Measurements from ENCODE around the gene PROX2. TPM values are rescaled to one million over a fixed set of nuclear protein-coding genes. Genes with fewer than 3 reads are reported as not detected.

PROX2 gene
- polyA plus RNA-seq, 3 donors: 0.03 TPM; not detected in 2

- Histone ChIP-seq H3K36me3 (replicated peaks in 1 of 2; ENCODE audit: control insufficient read depth in 1 of 2, insufficient read depth in 2 of 2, low read length in 2 of 2) (peaks cover 41 to 80% of the 10 kb centered on the region in 2 donors), H3K4me2 (replicated peaks; ENCODE audit: extremely low read depth, low read length, poor library complexity, severe bottlenecking) (no peak overlapping the region), H3K79me2 (ENCODE audit: insufficient read depth, low read length) (no peaks in the 10 kb centered on the region), H4K20me1 (ENCODE audit: insufficient read depth, low read length) (no peaks in the 10 kb centered on the region), H3K27me3 (ENCODE audit: control insufficient read depth in 2 of 2, insufficient read depth in 2 of 2, low read length in 2 of 2) (no peaks in the 10 kb centered on the region), H3K9ac (ENCODE audit: insufficient read depth, low read length, poor library complexity, severe bottlenecking) (no peak overlapping the region), H3K27ac (ENCODE audit: low read depth in 1 of 2, low read length in 2 of 2) (peak overlapping the region in 1 of 2 donors; percentile 6), H3K4me1 (ENCODE audit: control insufficient read depth in 1 of 2, insufficient read depth in 2 of 2, low read length in 2 of 2) (no peaks in the 10 kb centered on the region), H2AFZ (ENCODE audit: insufficient read depth, low read depth, low read length, poor library complexity, severe bottlenecking) (no peak overlapping the region), H3K9me3 (replicated peaks in 1 of 2; ENCODE audit: control insufficient read depth in 1 of 2, insufficient read depth in 1 of 2, low read length in 2 of 2) (no peaks in the 10 kb centered on the region), H3K4me3 (replicated peaks in 1 of 3; ENCODE audit: low read depth in 2 of 3, low read length in 3 of 3) (no peak overlapping the region)
- no peaks in the 10 kb centered on the region for H3K9me3 Mint-ChIP-seq
- peaks cover 8% of the 10 kb centered on the region for H3K4me1 Mint-ChIP-seq
- peak overlapping the region in 2 of 7 donors; percentile 20 to 37 for H3K27ac Mint-ChIP-seq
- 87% methylated on average over 4 of the region's 5 CpGs for WGBS (ENCODE audit: insufficient coverage)
- no peak overlapping the region for H3K4me3 Mint-ChIP-seq
- no peak for DNase-seq
- H3K27me3 Mint-ChIP-seq (ENCODE audit: low read depth in 3 of 3): no peaks in the 10 kb centered on the region
- no peak for TF ChIP-seq CTCF (IDR thresholded peaks at IDR 0.05)
- intact Hi-C loops (cut with micrococcal nuclease): no loop called here
- peaks cover 52 to 53% of the 10 kb centered on the region in 2 donors for H3K36me3 Mint-ChIP-seq
Observed at GRCh38 chr14:74829251-74829650, 46.7 kb downstream of the PROX2 start.

- intact Hi-C loops (cut with micrococcal nuclease): no loop called here
- no peak overlapping the region for H3K4me2 ChIP-seq (replicated peaks; ENCODE audit: extremely low read depth, low read length, poor library complexity, severe bottlenecking)
- no peaks in the 10 kb centered on the region for H3K79me2 ChIP-seq (ENCODE audit: insufficient read depth, low read length)
- H3K36me3 Mint-ChIP-seq: peaks cover 63 to 71% of the 10 kb centered on the region in 2 donors
- no peak for DNase-seq
- no peak overlapping the region for H3K4me3 Mint-ChIP-seq
- H2AFZ ChIP-seq (ENCODE audit: insufficient read depth, low read depth, low read length, poor library complexity, severe bottlenecking): no peak overlapping the region
- peaks cover 52 to 86% of the 10 kb centered on the region in 2 donors for H3K36me3 ChIP-seq (replicated peaks in 1 of 2; ENCODE audit: control insufficient read depth in 1 of 2, insufficient read depth in 2 of 2, low read length in 2 of 2)
- no peaks in the 10 kb centered on the region for H3K27me3 ChIP-seq (ENCODE audit: control insufficient read depth in 2 of 2, insufficient read depth in 2 of 2, low read length in 2 of 2)
- H3K27ac Mint-ChIP-seq: no peak overlapping the region
- H3K9ac ChIP-seq (ENCODE audit: insufficient read depth, low read length, poor library complexity, severe bottlenecking): no peak overlapping the region
- peaks cover 8% of the 10 kb centered on the region for H3K4me1 Mint-ChIP-seq
- no peaks in the 10 kb centered on the region for H3K4me1 ChIP-seq (ENCODE audit: control insufficient read depth in 1 of 2, insufficient read depth in 2 of 2, low read length in 2 of 2)
- no peak overlapping the region for H3K27ac ChIP-seq (ENCODE audit: low read depth in 1 of 2, low read length in 2 of 2)
- TF ChIP-seq CTCF (IDR thresholded peaks at IDR 0.05): no peak
- no peaks in the 10 kb centered on the region for H3K9me3 Mint-ChIP-seq
- H4K20me1 ChIP-seq (ENCODE audit: insufficient read depth, low read length): no peaks in the 10 kb centered on the region
- no peaks in the 10 kb centered on the region for H3K9me3 ChIP-seq (replicated peaks in 1 of 2; ENCODE audit: control insufficient read depth in 1 of 2, insufficient read depth in 1 of 2, low read length in 2 of 2)
- H3K4me3 ChIP-seq (replicated peaks in 1 of 3; ENCODE audit: low read depth in 2 of 3, low read length in 3 of 3): no peak overlapping the region
- H3K27me3 Mint-ChIP-seq (ENCODE audit: low read depth in 3 of 3): no peaks in the 10 kb centered on the region
Observed at GRCh38 chr14:74826574-74826973, 49.4 kb downstream of the PROX2 start.

Other genes with a start within 250 kb of the PROX2 start
- 10 to 100 TPM; 12.5 to 23.3 (median 20.0) TPM for gene AREL1, start 163.1 kb downstream of the PROX2 start, polyA plus RNA-seq
- 10 to 100 TPM; 14.8 to 22.6 (median 17.5) TPM for gene FCF1, start 163.0 kb downstream of the PROX2 start, polyA plus RNA-seq
- gene YLPM1, start 112.8 kb downstream of the PROX2 start, polyA plus RNA-seq: 10 to 100 TPM in 1 of 3 donors, 1 to 10 TPM in 2; 2.9 to 19.2 (median 6.2) TPM
- 10 to 100 TPM in 1 of 3 donors, 1 to 10 TPM in 2; 6.7 to 76.5 (median 7.3) TPM for gene DLST, start 5.8 kb upstream of the PROX2 start, polyA plus RNA-seq
- under 1 TPM in 1 of 3 donors, not detected in 2; 0.13 TPM for gene RPS6KL1, start 47.1 kb upstream of the PROX2 start, polyA plus RNA-seq
- under 1 TPM in 1 of 3 donors, not detected in 2; 0.03 TPM for gene PGF, start 79.5 kb upstream of the PROX2 start, polyA plus RNA-seq
- gene EIF2B2, start 126.8 kb upstream of the PROX2 start, polyA plus RNA-seq: 10 to 100 TPM; 20.8 to 26.3 (median 23.9) TPM
- 1 to 10 TPM; 3.4 to 6.3 (median 5.1) TPM for gene MLH3, start 175.3 kb upstream of the PROX2 start, polyA plus RNA-seq
- 10 to 100 TPM in 1 of 3 donors, 1 to 10 TPM in 2; 2.8 to 11.8 (median 4.3) TPM for gene ACYP1, start 187.9 kb upstream of the PROX2 start, polyA plus RNA-seq
- under 1 TPM in 1 of 3 donors, not detected in 2; 0.08 TPM for gene ZC2HC1C, start 193.5 kb upstream of the PROX2 start, polyA plus RNA-seq

Measured in CD14-positive monocyte (primary cell).